Choroid plexus epithelial cell (primary cell): Measurements from ENCODE around the gene C1QTNF2.

Experiments
- DNase-seq: peaks from one replicate; pipeline ENCODE4 v3.0.0-alpha.2; 2010; ENCODE audit warnings: low read depth
- H3K4me3 ChIP-seq: 2 replicates; pipeline ENCODE4 v1.5.1; 2011; ENCODE audit warnings: low read depth, mild to moderate bottlenecking, control low read depth, low read length, moderate library complexity
- TF ChIP-seq, protein P1 (sequence below): conservative IDR thresholded peaks from 2 replicates; pipeline ENCODE4 v1.5.1; 2011; ENCODE audit warnings: low read depth, mild to moderate bottlenecking, control low read depth, inconsistent platforms, low read length, moderate library complexity

Gene C1QTNF2

DNA sequence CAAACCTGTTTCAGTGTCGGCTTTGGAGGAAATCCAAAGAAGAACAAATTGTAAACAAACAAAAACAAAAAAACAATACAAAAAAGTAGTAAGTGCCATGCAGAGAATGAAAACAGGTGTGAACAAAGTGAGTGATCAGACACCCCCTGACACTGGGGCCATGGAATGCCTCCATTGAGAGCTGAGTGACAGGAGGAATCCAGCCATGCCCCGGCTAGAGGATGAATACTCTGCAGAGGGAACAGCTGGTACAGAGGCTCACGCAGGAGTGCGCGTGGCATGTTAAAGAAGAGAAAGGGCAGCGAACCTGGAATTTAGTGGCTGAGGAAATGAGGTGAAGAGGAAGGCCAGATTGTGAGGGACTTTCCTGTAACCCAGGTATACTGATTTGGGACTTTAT lies 42.6 kb downstream of the C1QTNF2 start:
- H3K4me3 ChIP-seq: no peak overlapping the region
- TF ChIP-seq, protein P1, sequence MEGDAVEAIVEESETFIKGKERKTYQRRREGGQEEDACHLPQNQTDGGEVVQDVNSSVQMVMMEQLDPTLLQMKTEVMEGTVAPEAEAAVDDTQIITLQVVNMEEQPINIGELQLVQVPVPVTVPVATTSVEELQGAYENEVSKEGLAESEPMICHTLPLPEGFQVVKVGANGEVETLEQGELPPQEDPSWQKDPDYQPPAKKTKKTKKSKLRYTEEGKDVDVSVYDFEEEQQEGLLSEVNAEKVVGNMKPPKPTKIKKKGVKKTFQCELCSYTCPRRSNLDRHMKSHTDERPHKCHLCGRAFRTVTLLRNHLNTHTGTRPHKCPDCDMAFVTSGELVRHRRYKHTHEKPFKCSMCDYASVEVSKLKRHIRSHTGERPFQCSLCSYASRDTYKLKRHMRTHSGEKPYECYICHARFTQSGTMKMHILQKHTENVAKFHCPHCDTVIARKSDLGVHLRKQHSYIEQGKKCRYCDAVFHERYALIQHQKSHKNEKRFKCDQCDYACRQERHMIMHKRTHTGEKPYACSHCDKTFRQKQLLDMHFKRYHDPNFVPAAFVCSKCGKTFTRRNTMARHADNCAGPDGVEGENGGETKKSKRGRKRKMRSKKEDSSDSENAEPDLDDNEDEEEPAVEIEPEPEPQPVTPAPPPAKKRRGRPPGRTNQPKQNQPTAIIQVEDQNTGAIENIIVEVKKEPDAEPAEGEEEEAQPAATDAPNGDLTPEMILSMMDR: no peak
- no peak for DNase-seq

DNA sequence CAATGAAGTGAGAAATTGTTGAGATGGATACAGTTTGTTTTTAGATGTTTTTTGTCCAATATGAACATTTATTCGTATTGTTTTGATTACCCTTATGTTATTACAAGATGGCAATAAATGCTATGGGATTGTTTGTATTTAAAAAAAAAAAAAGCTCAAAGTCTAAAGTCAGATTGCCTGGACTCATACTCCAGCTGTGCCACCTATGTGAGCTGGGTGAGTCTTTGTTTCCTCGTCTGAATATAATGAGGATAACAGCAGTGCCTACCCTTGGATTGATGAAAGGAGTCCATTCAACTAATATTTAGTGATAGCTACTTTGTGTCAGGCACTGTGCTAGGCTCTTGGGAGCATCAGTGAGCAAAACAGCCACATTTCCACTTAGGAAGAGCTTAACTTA lies 43.4 kb downstream of the C1QTNF2 start:
- TF ChIP-seq, protein P1: no peak
- H3K4me3 ChIP-seq: no peak overlapping the region
- no peak for DNase-seq

DNA sequence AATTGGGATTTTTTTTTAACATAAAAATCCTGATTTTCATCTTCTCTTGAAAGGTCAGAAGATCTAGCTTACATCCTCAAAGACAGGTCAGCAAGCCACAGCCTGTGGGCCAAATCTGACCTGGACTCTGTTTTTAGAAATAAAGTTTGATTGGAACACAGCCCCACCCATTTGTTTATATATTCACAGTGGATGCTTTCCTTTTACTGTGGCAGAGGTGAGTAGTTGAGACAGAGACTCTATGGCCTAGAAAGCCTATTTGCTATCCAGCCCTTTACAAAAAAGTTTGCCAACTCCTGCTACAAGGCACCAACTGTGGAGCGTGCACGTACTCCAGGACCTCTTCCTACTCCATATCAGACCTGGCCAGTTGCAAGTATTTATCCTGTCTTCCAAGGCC lies 44.7 kb downstream of the C1QTNF2 start:
- TF ChIP-seq, protein P1: no peak
- DNase-seq: no peak
- no peak overlapping the region for H3K4me3 ChIP-seq

DNA sequence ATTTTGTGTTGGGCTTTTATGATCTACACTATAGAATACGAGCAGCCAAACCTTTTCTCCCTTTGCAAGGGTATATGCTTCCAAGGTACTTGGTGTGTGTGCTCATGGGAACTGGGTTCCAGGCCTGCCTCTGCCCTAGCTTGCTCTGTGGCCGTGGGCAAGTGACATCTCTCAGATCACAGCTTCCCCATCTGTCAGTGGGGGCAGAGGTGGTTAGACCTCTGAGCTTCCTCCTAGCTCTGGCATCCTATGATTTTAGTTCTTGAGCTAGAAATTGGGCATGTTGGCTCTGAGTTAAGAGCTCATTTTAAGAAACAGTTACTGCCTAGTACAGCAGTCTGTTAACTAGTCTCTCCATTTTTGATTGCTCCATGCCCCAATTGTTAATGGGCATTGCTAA lies 45.5 kb downstream of the C1QTNF2 start:
- TF ChIP-seq, protein P1: no peak

DNA sequence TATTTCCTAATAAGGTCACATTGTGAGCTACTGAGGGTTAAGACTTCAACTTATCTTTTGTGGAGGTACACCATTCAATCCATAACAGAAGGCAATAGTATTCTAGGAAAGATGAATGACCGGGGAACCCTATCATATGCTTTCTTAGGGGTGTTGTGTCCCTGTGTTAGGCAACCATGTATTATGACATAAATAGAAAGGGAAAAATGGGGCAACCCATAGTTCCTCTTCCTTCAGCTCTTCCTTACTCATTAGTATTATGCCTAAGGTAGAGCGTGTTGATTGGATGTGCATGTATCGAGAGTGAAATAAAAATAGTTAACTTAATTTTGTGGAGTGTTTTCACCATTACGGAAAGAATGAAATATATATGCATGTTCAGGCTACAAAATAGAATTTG lies 52.0 kb downstream of the C1QTNF2 start:
- H3K4me3 ChIP-seq: no peak overlapping the region
- TF ChIP-seq, protein P1: no peak
- DNase-seq: no peak

More for the DNA sequence above, 45.5 kb downstream of the C1QTNF2 start:
- H3K4me3 ChIP-seq: no peak overlapping the region
- no peak for DNase-seq

DNA sequence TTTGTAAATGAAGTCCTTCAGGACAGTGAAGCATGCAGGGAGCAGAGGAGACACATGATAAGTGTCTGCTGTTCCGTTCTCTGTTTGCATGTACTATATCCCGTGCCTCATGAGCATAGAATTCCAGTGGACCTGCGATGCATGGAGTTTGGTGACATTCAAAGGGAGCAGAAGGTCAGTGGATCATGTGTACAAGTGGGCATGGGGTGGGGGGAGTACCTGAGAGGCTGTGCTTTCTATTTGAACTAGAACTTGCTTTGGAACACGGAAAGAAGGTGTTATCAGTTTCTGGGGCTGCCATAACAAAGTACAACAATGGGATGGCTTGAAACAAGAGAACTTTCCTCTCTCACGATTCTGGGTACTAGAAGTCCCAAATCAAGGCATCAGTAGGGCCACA lies 53.0 kb downstream of the C1QTNF2 start:
- H3K4me3 ChIP-seq: no peak overlapping the region
- DNase-seq: no peak
- TF ChIP-seq, protein P1: no peak

DNA sequence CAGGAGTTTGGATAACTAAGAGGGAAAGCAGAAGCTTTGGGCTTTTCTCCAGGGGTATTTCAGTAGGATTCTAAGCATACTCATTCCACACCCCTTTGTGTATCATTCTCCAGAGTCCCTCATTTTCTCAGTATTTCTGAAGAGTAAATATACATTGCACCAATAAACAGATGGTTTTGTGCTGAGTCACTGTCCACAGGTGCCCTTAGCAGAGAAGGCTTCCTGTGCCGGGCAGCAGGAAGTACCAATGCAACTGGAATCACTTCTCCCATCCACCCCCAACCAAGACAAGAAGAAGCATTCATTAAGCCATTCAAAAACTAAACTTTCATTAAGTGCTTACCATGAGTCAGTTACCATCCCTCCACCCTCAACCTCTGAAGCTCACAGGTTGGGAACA lies 54.5 kb downstream of the C1QTNF2 start:
- DNase-seq: peak; percentile 70
- H3K4me3 ChIP-seq: no peak overlapping the region
- TF ChIP-seq, protein P1: no peak
